GM18907 (cell line): Measurements from ENCODE around the gene EFS.

Experiments
- ATAC-seq: cut with Tn5 transposase; IDR thresholded peaks from one replicate; pipeline ENCODE4 v1.9.1; 2021; ENCODE audit warnings: mild to moderate bottlenecking, moderate library complexity; ENCODE audit not compliant: unreplicated experiment

Gene EFS

DNA sequence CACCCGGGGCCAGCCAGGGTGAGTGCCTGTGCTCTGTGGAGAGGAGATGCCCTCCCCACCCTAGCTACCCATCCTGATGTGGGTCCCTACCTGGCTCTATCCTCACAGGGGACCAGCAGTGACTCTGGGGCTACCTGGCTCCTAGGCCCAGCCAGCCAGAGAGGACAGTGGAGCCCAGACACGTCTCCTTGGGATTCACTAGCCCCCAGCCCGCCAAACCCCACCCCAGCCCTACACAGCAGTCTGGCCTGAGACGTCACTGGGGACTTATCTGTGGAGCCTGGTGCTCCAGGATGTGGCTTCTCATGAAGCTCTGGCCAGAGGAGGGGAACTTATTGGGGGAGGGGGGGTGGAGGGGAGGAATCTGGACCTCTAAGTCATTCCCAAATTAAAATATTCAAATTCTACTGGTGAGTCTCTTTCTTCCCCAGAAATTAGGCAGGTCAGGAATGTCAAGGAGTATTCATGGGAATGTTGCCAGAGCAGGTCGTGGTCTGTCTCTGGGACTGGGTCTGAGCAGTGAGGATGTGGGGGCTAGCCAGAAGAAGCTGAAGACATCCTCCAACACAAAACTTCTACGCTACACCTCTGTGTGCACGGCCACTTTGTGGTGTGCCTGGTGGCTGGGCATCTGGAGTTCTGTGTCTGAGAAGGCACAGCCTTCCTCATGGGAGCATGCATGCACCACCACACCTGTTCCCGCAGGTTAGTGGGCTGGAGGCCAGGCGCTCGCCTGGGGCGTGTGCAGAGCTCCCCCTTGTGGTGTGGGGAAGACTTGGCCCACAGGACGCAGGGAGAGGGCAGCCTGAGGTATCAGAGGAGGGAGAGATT lies 14.6 kb upstream of the EFS start:
- no peak for ATAC-seq

DNA sequence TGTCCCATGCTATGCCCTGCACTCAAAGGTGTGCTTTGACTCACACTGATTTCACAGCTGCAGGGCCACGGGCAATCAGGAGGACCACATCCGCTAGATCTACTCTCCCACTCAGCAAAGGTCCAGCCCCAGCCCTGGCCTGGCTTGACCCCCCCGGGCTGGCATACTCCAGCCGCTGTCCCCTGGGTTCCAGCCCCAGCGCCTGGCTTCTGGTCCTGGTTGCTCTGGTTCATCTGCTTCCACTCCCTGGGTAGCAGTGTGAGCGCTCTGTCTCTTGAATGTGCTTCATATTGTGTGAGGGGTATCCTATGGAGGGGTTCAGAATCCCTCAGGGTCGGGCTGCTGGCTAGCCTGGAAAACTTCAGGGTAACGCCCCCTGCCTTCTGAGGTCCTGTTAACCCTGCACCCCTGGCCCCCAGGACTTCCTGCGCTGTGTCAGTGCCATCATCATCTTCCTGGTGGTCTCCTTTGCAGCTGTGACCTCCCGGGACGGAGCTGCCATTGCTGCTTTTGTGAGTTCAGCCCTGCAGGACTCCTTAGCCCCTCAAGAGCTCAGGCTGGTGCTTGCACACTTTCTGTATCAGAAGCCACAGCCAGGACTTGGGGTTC lies 13.7 kb upstream of the EFS start:
- ATAC-seq: no peak

DNA sequence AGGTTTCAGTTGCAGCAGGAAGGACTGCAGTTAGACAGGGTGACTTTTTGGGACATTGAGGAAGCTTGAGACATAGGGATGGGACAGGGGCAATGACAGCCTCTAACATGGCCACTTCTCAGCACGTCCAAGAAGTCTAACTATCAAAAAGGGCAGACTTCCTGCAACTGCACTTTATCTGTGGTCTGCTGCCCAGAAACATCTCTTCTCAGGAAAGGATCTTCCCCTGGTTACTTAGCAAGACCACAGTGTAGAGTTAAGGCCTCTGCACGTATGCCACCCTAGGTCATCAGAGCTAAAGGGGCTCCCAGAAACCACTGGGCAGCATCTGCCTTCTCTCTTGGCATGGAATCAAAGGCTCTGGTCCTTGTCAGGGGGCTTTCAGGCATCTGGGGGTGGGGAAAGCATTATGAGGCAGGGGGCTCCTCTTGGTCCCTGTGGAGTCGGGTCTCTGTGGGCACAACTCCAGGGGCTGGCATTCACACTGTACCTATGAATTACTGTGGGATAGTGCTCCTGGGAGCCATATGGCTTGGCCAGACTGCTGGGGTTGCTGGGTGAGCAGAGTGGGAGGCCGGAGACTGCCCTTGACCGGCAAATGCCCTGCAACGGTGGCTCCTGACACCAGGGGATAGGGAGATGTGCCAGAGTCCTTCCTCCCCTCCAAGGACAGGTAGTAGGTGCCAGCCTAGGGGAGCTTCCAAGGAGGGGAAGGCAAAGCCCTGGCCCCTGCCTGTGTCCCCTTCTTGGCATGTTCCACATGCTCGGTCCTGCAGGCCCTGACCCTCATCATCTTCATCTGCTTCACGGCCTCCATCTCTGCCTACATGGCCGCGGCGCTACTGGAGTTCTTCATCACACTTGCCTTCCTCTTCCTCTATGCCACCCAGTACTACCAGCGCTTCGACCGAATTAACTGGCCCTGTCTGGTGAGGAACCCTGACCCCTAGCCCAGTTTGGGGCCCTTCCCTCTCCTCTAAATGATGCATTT lies 12.9 kb upstream of the EFS start:
- no peak for ATAC-seq

DNA sequence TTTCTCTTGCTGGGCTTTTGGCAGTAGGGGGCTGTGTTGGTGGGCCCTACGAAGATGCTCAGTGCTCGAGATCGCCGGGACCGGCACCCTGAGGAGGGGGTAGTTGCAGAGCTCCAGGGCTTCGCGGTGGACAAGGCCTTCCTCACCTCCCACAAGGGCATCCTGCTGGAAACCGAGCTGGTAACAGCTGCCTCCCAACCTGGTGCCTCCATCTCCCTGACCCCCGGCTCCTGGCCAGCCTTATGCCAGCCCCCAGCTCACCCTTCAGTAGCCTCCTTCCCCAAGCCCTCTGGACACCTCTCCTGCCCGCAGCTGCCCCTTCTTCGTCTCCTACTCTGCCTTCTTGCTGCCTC lies 12.2 kb upstream of the EFS start:
- ATAC-seq: no peak

DNA sequence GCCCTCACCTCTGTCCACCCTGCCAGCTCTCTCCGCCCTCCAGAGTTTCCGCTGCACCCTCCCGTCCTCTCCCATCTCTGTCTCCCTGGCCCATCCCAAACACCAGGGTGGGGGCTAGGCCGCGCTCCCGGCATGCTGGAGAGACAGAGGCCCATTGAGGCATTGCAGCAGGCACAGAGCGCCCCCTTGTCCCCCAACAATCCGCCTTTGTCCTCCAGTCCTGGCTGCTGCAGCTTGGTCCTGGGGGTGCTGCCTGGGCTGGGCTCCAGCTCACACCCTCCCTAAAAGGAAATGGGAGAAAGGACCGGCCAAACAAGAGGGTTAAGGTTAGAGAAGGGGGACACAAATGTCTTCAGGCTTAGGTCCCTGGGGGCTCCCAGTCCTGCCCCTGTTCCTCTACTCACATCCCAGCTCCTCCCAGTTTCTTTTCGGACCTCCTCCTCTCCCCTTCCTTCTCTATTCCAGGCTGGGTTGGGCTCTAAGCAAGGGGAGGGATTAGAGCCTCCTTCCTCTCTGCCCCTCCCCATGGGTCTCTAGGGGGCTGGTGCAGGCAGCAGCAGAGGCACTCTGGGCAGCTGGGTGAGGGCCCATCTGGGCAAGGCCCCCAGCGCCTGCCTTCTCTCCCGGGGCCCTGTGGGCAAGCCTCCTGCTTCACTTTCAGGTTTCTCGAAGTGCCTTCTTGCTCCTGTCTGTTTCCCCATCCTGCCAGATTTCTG lies 11.7 kb upstream of the EFS start, which contains the start of gene CMTM5:
TSS of gene CMTM5 (plus strand) at position 565 of the 716 bp plus-strand sequence. CDS start 206 bp downstream, outside the sequence.
- no peak for ATAC-seq

DNA sequence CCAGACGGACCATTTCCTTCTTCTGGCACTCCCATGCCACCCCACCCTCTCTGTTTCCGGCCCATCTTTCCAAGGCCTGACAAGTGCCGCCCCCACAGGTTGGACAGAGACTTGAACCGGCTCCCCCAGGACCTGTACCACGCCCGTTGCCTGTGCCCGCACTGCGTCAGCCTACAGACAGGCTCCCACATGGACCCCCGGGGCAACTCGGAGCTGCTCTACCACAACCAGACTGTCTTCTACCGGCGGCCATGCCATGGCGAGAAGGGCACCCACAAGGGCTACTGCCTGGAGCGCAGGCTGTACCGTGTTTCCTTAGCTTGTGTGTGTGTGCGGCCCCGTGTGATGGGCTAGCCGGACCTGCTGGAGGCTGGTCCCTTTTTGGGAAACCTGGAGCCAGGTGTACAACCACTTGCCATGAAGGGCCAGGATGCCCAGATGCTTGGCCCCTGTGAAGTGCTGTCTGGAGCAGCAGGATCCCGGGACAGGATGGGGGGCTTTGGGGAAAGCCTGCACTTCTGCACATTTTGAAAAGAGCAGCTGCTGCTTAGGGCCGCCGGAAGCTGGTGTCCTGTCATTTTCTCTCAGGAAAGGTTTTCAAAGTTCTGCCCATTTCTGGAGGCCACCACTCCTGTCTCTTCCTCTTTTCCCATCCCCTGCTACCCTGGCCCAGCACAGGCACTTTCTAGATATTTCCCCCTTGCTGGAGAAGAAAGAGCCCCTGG lies 10.7 kb upstream of the EFS start:
- no peak for ATAC-seq

DNA sequence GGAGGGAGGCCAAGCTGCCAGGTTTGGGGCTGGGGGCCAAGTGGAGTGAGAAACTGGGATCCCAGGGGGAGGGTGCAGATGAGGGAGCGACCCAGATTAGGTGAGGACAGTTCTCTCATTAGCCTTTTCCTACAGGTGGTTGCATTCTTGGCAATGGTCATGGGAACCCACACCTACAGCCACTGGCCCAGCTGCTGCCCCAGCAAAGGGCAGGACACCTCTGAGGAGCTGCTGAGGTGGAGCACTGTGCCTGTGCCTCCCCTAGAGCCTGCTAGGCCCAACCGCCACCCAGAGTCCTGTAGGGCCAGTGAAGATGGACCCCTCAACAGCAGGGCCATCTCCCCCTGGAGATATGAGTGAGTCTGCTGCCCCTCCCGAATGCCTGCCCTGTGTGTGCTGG lies 8.1 kb upstream of the EFS start:
- ATAC-seq: no peak

DNA sequence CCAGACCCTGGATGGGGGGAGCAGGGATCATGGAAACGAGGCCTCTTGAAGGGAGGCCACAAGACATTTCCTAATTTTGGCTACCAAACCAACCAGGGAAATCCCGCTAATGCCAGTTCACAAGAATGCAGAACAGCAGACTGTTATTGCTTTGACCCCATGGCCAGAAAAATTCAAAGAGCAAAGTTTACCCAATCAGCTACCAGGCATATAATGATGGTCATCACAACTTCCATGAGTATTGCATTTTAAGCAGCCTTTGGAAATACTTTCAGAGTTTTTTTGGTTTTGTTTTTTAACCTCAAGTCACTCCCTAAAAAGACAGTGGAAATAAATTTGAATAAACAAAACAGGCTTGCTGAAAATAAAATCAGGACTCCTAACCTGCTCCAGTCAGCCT lies 7.5 kb upstream of the EFS start, which contains the start of gene IL25:
TSS of gene IL25 (plus strand) at position 301 of the 400 bp plus-strand sequence.
- ATAC-seq: no peak

DNA sequence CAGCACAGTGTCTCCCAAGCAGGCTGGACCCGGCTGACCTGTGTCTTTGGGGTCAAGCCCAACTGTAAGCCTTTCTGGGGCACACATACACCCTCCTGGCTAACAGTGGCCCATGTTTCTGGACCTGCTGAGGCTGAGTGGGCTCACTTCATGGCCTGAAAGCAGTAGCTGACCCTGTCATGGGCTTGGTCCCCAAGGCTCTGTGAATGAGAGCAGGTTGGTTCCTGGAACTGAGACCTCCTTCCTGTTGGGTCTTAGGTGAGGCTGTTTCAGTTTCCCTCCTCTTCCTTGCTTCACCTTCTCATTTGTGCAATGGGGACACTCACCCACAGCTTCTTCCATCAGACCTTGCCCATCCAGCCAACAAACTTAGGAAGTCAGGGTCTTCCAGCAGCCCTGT lies 6.9 kb upstream of the EFS start:
- no peak for ATAC-seq

DNA sequence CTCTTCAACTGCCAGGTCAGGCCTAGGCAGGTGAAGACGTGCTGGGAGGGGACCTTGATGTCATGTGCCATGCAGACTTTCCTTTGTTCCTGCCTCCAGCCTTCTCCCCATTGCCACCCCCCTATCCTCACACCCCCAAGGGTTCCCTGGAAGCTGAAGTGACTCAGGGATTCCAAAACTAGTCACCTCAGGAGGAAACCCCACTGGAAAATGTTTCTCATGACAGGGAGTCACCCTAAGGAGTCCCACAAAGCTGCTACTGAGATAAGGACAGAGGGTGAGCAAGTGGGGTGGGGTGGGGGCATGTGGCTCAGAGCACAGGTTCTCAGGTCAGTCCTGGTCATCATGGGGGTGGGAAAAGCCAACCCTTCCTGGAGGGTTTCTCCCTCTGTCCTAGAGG lies 5.2 kb upstream of the EFS start:
- no peak for ATAC-seq

DNA sequence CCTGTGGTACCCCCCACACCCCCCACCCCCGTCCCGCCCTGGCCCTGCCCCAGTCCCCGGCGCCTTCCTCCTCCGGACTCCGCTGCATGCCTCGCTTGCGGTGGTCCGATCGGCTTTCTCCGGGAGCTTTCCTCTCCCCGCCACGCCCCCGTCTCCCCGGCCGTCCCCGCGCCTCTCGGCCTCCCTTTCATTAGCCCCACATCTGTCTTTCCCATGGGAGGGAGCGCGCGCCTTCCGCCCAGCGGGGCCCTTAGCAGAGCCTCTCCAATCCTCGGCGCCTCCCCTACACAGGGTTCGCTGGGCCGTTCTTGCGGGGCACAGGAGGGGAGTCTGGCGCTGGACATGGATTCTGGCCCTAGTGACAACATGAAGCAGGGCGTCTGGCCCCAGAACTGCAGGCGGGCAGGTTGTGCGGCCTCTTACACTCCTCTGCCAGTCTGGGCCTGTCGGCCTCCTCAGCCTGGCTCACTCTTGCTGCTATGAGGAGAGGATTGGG lies 1.5 kb upstream of the EFS start:
- no peak for ATAC-seq

DNA sequence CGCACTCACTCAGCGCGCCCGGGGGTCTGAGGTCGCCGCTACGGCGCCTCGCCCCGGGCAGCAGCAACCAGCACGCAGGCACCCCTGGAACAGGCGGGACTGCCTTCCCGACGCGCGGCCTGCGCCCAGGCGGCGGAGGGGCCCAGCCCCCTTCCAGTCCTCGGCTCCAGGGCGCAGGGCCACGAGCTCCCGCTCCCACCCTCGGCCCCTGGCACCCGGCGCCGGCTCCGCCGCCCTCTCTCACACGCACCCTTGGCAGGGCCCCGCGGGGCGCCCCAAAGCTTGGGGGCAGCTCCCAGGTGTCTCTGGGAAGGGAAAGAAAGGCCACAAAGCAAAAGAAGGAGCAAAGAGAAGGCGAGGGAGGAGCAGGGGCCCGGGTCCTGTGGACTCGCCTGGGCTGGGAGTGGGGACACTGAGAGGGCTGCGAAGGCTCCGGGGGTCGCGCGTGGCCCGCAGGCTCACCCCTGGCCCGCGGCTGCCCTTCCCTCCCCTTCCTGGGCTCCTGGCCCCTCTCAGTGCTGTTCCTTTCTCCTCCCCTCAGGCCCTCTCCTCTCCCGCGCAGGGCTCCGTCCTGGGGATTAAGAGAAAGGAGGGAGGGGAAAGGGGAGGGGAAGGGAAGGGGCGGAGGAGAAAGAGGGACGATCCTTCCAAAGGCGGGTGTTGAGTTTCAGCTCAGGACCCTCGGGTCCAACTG lies 907 bp upstream of the EFS start:
- ATAC-seq: no peak

DNA sequence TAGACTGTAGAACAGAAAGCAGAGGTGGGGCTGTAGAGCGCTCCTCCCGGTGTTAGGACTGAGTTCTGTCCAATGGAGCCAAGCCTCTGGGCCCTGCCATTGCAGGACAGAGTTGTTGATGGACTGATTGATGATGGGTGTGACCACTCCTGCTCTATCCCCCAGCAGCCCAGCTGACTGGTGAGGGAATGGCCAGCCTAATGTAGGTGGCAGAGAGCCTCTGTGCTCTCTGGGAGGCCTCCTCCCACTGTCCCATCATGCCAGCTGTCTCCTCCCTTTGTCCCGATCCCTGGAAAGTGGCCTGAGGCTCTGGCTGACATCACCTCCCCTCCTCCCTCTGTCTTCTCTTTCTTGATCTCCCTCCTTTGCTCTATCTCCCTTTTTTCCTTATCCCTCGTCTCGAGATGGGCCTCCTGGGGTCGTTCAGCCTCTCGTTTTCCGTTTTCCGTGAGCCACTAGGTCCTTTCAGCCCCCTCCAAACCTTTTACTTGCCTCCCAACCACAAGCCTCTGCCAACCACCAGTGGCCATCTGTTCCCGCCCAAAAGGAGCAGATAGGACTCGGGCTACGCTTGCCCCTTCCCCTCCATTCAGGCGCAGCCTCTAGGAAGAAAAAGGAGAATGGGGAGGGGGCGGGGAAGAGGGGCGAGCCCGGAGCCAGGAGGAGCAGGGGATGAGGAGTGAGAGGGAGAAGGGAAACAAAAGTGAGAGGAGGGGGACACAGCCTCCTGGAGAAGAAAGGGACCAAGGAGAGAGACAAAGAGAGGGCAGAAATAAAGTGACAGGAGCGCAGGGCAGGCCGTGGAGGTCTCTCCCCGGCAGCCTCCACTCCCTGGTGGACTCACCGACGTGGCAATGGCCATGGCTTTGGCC lies 572 bp downstream of the EFS start:
- no peak for ATAC-seq

DNA sequence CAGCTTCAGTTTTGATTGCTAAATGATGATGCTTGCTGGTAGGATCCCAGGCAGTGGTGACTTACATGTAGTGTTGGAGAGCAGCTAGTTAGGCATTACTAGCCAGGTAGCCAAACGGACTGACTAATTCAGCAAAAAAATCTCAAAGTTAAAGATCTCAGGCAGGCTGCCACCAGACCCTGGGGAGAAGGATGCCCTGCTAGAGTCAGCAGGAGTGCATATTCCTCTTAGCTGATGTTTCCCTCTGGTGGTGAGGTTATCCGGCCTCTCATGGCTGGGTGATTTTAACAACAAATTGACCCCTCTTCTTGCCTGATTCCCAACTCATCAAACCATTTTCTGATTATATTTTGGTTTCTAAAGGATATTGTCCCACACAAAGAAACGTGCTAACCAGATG lies 2.8 kb downstream of the EFS start:
- ATAC-seq: no peak

DNA sequence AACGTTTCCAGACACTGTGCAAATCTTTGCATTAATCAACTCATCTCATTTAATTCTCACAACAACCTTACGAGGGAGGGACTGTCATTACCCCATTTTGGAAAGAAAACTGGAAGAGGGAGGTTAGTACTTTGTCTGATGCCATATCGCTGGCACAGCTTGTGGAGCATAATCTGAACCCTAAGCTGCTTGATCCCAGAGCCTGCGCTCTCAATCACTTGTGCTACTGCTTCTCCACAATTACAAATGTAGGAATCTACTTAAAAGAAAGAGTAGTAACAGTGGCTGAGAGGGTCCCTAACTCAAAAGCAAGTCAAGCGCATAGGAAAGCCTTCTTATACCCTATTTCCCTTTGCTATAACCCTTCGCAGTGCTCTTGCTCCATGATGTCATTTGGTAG lies 3.2 kb downstream of the EFS start:
- ATAC-seq: no peak

DNA sequence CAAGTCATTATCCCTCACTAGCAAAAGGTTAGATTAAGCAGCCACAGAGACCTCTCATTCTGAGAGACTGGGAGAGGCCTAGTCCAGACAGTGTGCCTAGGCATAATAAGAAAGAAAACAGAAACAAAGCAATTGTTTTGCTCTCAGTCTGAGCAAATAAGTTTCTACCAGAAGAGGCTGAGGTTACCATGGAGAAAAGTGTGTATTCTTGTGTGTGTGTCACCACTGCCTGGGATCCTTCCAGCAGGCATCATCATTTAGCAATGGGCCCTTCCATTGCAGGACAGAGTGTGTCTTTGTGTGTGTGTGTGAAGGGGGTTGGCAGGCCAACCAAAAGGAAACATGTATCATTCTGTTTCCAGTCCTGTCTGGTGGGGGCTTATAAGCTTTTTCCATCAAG lies 3.7 kb downstream of the EFS start:
- no peak for ATAC-seq

DNA sequence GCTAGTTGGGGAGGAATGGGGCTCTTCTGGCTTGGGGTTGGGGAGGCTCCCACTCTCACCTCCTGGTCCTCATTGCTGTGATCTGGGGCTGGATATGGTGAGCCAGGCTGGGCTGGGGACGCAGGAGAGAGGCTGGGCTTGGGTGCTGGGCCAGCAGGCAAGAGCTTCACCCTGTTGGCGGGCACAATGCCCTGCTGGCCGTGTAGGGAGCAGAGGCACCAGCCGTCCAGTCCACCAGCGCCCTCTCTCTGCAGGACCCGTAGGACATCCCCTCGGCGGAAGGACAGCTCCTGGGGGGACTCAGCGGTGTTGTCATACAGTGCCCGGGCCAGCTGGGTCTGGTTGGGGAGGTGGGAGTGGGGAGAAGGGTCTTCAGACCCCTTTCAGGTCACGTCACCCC lies 4.5 kb downstream of the EFS start:
- no peak for ATAC-seq

DNA sequence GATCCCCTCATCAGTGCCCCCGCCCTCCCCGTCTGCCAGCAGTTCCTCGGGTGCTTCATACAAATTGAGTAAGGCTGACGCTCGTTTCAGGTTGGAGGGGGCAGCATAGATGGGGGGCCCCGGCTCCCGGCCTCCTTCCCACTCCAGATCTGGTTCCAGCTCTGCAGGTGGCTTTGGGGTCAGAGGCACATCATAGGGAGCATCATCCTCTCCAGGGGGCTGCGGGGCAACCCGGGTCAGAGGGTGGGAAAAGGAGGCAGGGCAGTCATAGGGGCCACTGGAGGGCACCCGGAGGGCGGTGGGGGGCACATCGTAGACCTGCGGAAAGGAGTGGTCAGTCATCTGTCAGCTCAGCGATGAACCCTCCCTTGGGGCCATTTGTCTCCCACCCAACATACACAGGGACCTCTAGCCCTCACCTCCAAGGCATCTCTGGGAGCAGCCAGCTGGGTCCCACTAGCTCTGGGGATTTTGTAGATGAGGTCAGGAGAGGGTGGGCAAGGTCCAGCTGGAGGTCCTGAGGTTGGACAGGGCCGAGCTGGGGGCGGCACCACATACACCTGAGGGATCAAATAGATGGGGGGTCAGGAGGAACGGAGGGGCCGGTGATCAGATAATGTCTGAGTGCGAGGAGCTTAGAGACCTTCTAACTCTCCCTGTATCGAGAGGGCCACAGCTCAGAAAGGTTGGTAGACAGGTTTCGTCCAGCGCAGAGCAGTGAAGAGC lies 5.1 kb downstream of the EFS start:
- ATAC-seq: no peak
